ENCODE measurements around the gene NEURL1. TPM values are rescaled to one million over a fixed set of nuclear protein-coding genes. Genes with fewer than 3 reads are reported as not detected.

Gene NEURL1
- total and polyA plus RNA-seq, 10 of the 15 experiments (the other 5 are each of a cell fraction or from before 2014, with no cell fraction given), result 0.02 to 0.05 (median 0.05) TPM; not detected in 6

- TF ChIP-seq CREB1 (IDR thresholded peaks at IDR 0.05; ENCODE audit: low read depth) (peak; percentile 74), POU2F2 (IDR thresholded peaks at IDR 0.05; ENCODE audit: borderline replicate concordance, low read depth, low read length) (peak; percentile 97), RUNX3 (IDR thresholded peaks at IDR 0.05; ENCODE audit: low read length) (peak; percentile 95), IKZF2 (IDR thresholded peaks at IDR 0.05) (peak; percentile 85), NR2F1 (conservative IDR thresholded peaks at IDR 0.05) (peak; percentile 80), TARDBP (IDR thresholded peaks at IDR 0.05; ENCODE audit: borderline replicate concordance) (no peak; the same call in 1 of the 2 replicates), ATF3 (IDR thresholded peaks at IDR 0.05; ENCODE audit: borderline replicate concordance, extremely low read depth, low read depth, low read length) (peak; percentile 13; the same call in 1 of the 2 replicates), GATAD2B (conservative IDR thresholded peaks at IDR 0.05; ENCODE audit: low read depth) (peak; percentile 65; the same call in 1 of the 2 replicates), SUZ12 (IDR thresholded peaks at IDR 0.05; ENCODE audit: unreplicated experiment) (no peak), MYB (IDR thresholded peaks at IDR 0.05; ENCODE audit: borderline replicate concordance, low read depth, low read length) (no peak), MXI1 (IDR thresholded peaks at IDR 0.05; ENCODE audit: low read depth, low read length) (0 out of 2 replicates have a peak, but pooled peaks have one; percentile 2), HSF1 (IDR thresholded peaks at IDR 0.05; ENCODE audit: low read depth, low read length) (no peak), MTA3 (IDR thresholded peaks at IDR 0.05; ENCODE audit: borderline replicate concordance, low read length) (no peak; the same call in 1 of the 2 replicates), ZNF217 (IDR thresholded peaks at IDR 0.05) (no peak; the same call in 1 of the 2 replicates), PKNOX1 (IDR thresholded peaks at IDR 0.05) (peak; percentile 49; the same call in 1 of the 2 replicates), DPF2 (IDR thresholded peaks at IDR 0.05) (peak; percentile 79), CBFB (IDR thresholded peaks at IDR 0.05; ENCODE audit: low read depth) (peak; percentile 94), JUNB (IDR thresholded peaks at IDR 0.05) (peak; percentile 78), SMAD5 (IDR thresholded peaks at IDR 0.05; ENCODE audit: low read depth) (0 out of 2 replicates have a peak, but pooled peaks have one; percentile 51)
- TF ChIP-seq, protein P1, sequence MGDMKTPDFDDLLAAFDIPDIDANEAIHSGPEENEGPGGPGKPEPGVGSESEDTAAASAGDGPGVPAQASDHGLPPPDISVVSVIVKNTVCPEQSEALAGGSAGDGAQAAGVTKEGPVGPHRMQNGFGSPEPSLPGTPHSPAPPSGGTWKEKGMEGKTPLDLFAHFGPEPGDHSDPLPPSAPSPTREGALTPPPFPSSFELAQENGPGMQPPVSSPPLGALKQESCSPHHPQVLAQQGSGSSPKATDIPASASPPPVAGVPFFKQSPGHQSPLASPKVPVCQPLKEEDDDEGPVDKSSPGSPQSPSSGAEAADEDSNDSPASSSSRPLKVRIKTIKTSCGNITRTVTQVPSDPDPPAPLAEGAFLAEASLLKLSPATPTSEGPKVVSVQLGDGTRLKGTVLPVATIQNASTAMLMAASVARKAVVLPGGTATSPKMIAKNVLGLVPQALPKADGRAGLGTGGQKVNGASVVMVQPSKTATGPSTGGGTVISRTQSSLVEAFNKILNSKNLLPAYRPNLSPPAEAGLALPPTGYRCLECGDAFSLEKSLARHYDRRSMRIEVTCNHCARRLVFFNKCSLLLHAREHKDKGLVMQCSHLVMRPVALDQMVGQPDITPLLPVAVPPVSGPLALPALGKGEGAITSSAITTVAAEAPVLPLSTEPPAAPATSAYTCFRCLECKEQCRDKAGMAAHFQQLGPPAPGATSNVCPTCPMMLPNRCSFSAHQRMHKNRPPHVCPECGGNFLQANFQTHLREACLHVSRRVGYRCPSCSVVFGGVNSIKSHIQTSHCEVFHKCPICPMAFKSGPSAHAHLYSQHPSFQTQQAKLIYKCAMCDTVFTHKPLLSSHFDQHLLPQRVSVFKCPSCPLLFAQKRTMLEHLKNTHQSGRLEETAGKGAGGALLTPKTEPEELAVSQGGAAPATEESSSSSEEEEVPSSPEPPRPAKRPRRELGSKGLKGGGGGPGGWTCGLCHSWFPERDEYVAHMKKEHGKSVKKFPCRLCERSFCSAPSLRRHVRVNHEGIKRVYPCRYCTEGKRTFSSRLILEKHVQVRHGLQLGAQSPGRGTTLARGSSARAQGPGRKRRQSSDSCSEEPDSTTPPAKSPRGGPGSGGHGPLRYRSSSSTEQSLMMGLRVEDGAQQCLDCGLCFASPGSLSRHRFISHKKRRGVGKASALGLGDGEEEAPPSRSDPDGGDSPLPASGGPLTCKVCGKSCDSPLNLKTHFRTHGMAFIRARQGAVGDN (IDR thresholded peaks at IDR 0.05), result peak; percentile 65
- TF ChIP-seq, protein P2, sequence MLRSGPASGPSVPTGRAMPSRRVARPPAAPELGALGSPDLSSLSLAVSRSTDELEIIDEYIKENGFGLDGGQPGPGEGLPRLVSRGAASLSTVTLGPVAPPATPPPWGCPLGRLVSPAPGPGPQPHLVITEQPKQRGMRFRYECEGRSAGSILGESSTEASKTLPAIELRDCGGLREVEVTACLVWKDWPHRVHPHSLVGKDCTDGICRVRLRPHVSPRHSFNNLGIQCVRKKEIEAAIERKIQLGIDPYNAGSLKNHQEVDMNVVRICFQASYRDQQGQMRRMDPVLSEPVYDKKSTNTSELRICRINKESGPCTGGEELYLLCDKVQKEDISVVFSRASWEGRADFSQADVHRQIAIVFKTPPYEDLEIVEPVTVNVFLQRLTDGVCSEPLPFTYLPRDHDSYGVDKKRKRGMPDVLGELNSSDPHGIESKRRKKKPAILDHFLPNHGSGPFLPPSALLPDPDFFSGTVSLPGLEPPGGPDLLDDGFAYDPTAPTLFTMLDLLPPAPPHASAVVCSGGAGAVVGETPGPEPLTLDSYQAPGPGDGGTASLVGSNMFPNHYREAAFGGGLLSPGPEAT (IDR thresholded peaks at IDR 0.05; ENCODE audit: low read depth), result peak; percentile 71
These were observed 22.5 kb upstream of the NEURL1 start (continued) for GRCh38 chr10:103470761-103471653.

All from GM12878 (cell line).